ENCODE measurements around the gene OR51B6. TPM values are rescaled to one million over a fixed set of nuclear protein-coding genes. Genes with fewer than 3 reads are reported as not detected.
A peak's percentile ranks its signal among the peaks of the same experiment; 100 is the strongest.
"Not testable (repeated sequence)": the region's sequence is repeated elsewhere in the genome, so short reads cannot be mapped to it uniquely, and the experiment has no call there.

Gene OR51B6
- polyA plus RNA-seq, 10 donors = not detected

DNA sequence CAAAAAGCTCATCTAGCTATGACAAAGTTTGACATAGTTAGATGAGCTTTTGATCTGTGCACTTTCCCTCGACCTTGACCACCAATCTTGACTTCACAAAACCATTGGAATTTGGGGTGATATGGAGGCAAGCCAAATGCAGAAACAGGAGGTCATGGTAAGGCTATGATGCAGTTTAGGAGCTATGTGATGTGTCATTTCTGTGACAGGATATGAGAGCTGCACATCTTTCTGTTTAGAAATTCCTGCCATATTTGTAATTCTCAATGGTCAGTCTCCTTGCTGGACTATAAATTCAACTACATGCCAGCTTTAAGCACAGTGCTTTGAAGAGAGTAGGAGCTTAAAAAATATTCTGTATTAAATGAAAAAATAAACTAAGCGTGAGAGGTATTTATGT is 12.9 kb downstream of the OR51B6 start:
- peak in 1 of 3 donors; percentile 66 for DNase-seq

DNA sequence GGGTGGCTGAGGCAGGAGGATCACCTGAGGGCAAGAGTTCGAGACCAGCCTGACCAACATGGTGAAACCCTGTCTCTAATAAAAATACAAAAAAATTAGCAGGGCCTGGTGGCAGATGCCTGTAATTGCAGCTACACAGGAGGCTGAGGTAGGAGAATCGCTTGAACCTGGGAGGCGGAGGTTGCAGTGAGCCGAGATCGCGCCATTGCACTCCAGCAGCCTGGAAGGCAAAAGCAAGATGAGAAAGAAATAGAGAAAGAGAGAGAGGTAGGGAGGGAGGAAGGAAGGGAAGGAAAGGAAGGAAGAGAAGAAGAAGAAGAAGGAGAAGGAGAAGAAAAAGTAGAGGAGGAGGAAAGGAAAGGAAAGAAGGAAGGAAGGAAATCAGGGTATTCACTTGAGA is 15.1 kb downstream of the OR51B6 start:
- DNase-seq = not testable (repeated sequence)

DNA sequence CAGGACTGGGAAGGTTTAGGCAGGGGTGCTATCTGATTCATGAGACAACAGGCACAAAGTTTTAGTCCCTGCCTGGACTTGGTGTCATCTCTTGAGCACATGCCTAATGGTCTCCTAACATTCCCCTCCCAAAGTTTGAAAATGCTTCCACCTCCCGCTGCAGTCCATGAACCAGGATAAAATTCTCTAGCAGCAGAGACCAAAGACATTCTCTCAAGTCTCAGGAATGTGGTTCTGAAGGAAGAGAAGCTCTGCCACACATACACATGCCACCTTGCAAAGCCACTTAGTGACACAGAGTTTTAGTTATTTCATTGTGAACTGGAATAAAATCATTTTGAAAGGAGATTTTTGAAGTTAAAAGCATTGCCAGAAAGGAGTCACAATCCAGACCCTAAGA is 15.5 kb downstream of the OR51B6 start:
- DNase-seq = no peak

DNA sequence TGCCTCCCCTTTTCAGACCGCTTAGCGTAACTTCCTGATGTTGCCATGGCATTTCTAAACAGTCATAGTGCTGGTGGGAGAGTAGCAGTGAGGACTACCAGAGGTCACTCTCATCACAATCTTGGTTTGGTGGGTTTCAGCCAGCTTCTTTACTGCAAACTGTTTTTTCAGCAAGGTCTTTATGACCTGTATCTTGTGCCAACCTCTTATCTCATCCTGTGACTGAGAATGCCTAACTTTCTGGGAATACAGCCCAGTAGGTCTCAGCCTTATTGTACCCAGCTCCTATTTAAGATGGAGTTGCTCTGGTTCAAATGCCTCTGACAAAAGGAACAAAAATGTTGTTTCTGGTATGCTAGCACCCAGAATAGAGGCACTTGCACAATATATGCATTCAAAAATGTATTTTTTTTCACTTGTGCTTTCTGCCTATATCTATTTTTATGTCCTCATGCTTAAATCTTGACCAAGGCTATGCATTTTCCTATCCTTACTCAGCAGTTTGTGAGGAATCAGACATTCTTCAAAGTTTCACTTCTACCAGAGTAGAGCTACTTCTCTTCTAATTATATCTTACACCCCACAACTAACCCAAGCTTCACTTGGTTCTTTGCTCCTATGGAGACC is 16.3 kb downstream of the OR51B6 start:
- DNase-seq = peak in 1 of 3 donors; percentile 52

DNA sequence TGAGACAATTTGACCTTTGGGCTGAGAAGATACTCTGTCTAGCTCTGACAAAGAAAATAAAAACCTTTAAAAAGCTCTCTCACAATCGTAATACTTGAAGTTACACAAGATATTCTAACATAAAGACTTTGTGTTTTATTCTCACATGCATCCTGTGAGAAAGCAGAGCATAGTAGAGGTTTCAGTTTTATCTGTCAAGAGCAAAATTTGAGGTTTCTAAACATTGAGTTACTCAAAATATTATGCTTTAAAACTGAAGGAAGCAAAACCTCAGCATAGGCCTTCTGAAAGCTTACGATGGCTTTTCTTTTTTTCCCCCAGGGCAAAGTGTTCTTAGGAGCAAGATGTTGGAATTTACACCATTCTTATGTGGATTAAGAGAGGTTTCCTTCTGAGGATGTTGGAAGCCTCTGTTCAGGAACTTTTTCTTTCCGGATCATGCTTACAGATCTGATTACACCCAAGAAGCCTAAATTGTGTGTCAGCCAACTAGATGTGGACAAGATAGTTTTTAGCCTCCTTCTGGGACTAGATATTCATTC is 17.3 kb downstream of the OR51B6 start:
- no peak for DNase-seq

DNA sequence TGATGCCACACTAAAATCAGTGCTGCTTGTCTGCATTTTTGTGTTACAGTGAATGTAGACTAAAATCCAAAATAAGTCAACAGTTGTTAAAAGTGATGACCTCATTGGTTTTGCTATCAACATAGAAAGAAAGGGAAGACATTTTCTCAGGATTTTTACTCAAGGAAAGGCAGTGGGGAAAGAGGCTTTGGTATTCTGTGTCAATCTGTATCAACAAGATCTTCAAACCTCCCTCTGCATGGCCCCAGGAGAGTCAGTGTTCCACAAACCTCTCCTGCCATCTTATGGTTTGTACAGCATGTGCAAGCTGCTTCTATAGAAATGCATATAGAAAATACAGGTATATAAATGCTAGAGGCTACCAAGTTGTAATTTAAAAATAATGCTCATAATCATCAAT is 18.5 kb downstream of the OR51B6 start:
- peak in 1 of 3 donors; percentile 9 for DNase-seq

DNA sequence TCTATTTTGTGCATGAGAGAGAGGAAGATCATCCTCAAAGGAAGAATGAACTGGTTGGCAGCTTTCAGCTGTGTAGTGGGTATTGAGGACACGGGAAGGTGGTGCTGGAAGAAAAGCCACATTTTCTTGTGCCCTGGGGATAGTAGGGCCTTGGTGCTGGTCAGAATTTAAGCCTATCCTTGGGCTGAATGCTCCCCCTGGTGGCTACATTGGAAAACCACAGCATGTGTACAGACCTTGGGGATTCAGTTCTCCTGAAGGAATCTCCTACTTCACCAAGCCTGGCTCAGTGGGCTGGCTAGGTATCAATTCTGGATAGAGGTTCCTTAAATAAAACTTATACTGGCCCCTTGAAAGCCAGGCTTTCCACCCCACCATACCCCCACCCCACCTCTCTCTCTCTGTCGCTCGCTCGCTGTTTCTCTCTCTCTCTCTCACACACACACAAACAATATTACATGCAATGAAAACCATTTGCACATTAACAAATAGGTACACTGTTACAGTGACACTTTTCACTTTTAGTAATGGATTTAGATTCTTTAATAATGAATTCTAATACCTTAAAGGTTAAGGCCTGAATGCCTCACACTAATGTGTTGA is 29.5 kb downstream of the OR51B6 start:
- peak in 1 of 3 donors; percentile 23 for DNase-seq

DNA sequence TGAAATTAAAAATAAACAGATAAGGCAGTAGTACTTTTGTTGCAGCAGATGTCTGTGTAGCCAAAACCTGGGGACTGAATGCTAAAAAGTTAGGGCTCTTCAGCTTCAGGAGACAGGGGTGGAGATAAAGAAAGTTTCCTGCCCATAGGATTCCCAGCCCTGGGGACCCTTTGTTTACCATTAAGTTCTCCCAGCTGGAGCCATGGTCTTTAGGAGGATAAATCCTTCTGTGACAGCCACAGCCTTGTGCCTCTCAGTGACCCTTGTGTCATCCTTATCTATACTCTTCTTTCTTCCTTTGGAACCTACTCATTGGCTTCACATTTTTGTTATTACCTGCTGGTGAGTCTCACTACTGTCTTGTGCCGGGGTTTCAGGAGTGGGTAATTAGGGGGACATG is 32.3 kb downstream of the OR51B6 start, which contains the start of gene OR51M1:
Gene OR51M1, plus strand, starts transcription at position 237 of the 400 bp plus-strand sequence. CDS start 5,587 bp downstream, outside the sequence.
- no peak for DNase-seq

DNA sequence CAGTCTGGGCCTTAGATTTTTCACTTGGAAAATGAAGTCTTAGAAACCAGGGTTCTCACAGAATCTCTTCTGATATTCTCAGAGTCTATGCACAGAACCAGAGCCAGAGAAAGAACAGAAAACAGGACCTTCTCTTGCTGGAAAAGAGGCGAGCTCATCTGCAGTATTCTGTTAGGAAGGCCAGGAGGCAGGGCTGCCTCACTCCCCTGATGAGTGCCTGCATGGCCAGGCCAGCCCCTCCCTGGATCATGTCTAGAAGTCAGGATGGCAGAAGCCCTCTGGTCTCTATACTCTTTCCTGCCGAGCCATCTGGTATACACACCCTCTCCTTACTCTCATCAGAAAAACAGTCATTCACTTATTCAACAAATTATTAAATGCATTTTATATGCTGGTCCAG is 33.0 kb downstream of the OR51B6 start:
- DNase-seq = no peak

DNA sequence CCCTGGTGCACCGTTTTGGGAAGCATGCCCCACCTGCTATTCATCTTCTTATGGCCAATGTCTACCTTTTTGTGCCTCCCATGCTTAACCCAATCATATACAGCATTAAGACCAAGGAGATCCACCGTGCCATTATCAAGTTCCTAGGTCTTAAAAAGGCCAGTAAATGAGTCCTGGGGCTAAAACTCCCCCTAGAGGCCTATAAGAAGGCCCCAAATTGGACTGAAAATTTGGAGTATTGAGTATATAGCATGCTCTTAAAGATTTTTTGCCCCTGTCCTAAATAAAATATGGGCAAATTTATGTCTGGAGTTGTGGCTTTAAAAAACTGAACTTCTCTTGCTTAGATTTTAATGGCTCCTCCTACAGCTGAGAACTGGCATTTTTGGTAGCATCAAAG is 38.9 kb downstream of the OR51B6 start:
- no peak for DNase-seq

DNA sequence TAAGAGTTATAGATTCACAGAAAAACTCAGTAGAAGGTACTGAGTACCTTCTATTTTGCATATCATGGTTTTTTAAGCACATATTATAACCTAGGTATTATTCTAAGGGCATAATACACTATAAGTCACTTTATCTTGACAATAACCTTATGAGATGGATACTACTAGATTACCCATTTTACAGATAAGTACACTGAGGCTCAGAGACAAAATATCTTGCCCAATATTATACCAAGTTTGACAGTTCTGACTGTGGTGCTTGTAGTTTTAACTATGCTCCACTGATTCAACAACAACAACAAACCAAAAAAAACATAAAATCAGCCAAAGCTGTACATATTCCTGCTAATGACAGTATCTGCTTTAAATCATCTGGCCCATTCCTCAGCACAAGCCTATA is 42.8 kb downstream of the OR51B6 start:
- DNase-seq = no peak

DNA sequence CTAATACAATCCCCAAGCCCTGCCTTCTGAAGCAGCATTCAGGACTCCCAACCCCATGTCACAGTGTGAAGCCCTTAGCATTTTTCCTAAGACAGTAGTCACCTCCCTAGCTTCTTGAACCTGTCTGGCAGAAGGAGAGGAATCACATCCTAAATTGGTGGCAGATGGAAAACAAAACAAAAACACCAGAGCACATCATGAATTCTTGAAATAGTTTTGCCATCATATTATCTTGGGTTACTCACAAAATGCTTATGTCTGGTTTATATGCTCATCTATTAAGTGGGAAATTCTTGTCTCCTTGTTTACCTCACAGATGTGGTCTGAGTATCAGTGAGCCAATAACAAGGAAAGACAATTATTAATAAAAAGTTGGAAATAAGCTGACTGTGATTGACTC is 47.6 kb downstream of the OR51B6 start:
- no peak for DNase-seq

Other genes with a start within 250 kb of the OR51B6 start
- gene OR52A5, start 213.2 kb upstream of the OR51B6 start, polyA plus RNA-seq (ENCODE audit: insufficient read length in 10 of 10) = not detected
- under 1 TPM in 4 of 10 donors, not detected in 6; 0.03 to 0.05 (median 0.03) TPM for gene OR52A1, start 196.8 kb upstream of the OR51B6 start, polyA plus RNA-seq (ENCODE audit: insufficient read length in 10 of 10)
- not detected for gene OR51V1, start 150.8 kb upstream of the OR51B6 start, polyA plus RNA-seq (ENCODE audit: insufficient read length in 10 of 10)
- gene HBB, start 124.4 kb upstream of the OR51B6 start, polyA plus RNA-seq (ENCODE audit: insufficient read length in 10 of 10) = 1,000 to 10,000 TPM in 3 of 10 donors, 100 to 1,000 TPM in 7; 173 to 2,168 (median 503) TPM
- gene HBD, start 117.0 kb upstream of the OR51B6 start, polyA plus RNA-seq (ENCODE audit: insufficient read length in 10 of 10) = 1 to 10 TPM in 3 of 10 donors, under 1 TPM in 4, not detected in 3; 0.25 to 1.9 (median 0.86) TPM
- 1,000 to 10,000 TPM in 2 of 10 donors, 10 to 100 TPM in 4, 1 to 10 TPM in 4; 3.6 to 4,554 (median 26.1) TPM for gene HBG1, start 101.7 kb upstream of the OR51B6 start, polyA plus RNA-seq (ENCODE audit: insufficient read length in 10 of 10)
- over 10,000 TPM in 4 of 10 donors, 1,000 to 10,000 TPM in 6; 2,782 to 38,425 (median 6,490) TPM for gene HBG2, start 96.7 kb upstream of the OR51B6 start, polyA plus RNA-seq (ENCODE audit: insufficient read length in 10 of 10)
- gene HBE1, start 81.6 kb upstream of the OR51B6 start, polyA plus RNA-seq (ENCODE audit: insufficient read length in 10 of 10) = 100 to 1,000 TPM in 1 of 10 donors, 10 to 100 TPM in 6, 1 to 10 TPM in 3; 6.6 to 110 (median 23.6) TPM
- gene OR51B4, start 49.6 kb upstream of the OR51B6 start, polyA plus RNA-seq (ENCODE audit: insufficient read length in 10 of 10) = not detected
- not detected for gene OR51B2, start 27.2 kb upstream of the OR51B6 start, polyA plus RNA-seq (ENCODE audit: insufficient read length in 10 of 10)
- gene OR51B5, start 8.0 kb upstream of the OR51B6 start, polyA plus RNA-seq (ENCODE audit: insufficient read length in 10 of 10) = under 1 TPM in 1 of 10 donors, not detected in 9; 0.15 TPM
- not detected for gene OR51M1, start 32.3 kb downstream of the OR51B6 start, polyA plus RNA-seq (ENCODE audit: insufficient read length in 10 of 10)
- gene OR51Q1, start 70.6 kb downstream of the OR51B6 start, polyA plus RNA-seq (ENCODE audit: insufficient read length in 10 of 10) = not detected
- gene OR51I1, start 90.0 kb downstream of the OR51B6 start, polyA plus RNA-seq (ENCODE audit: insufficient read length in 10 of 10) = not detected
- not detected for gene OR51I2, start 97.8 kb downstream of the OR51B6 start, polyA plus RNA-seq (ENCODE audit: insufficient read length in 10 of 10)
- gene OR52D1, start 137.2 kb downstream of the OR51B6 start, polyA plus RNA-seq (ENCODE audit: insufficient read length in 10 of 10) = not detected
- not detected for gene UBQLN3, start 158.4 kb downstream of the OR51B6 start, polyA plus RNA-seq (ENCODE audit: insufficient read length in 10 of 10)
- under 1 TPM; 0.05 to 0.53 (median 0.19) TPM for gene UBQLNL, start 165.2 kb downstream of the OR51B6 start, polyA plus RNA-seq (ENCODE audit: insufficient read length in 10 of 10)
- not detected for gene OR52H1, start 197.0 kb downstream of the OR51B6 start, polyA plus RNA-seq (ENCODE audit: insufficient read length in 10 of 10)
- not detected for gene OR52B6, start 229.4 kb downstream of the OR51B6 start, polyA plus RNA-seq (ENCODE audit: insufficient read length in 10 of 10)
- gene TRIM6, start 245.1 kb downstream of the OR51B6 start, polyA plus RNA-seq (ENCODE audit: insufficient read length in 10 of 10) = 1 to 10 TPM; 1.0 to 2.3 (median 1.6) TPM

Data from muscle of back (tissue), 11 donors.